Right atrium auricular region (tissue), 2 donors: ENCODE data around the gene KIF5C. TPM values are rescaled to one million over a fixed set of nuclear protein-coding genes. Genes with fewer than 3 reads are reported as not detected.

ENCODE experiments used
- DNase-seq: peaks from one replicate; pipeline ENCODE4 v3.0.0-alpha.2; 2019; ENCODE audit warnings: low spot score
- H3K27ac ChIP-seq, 2 donors: fragments of 200-600 bp; sonication (generic); 1 replicate in 1 of 2; 2 replicates in 1 of 2; pipeline ENCODE4 v1.5.1; 2016 to 2019
- H3K27me3 ChIP-seq, 2 donors: fragments of 200-600 bp; sonication (generic); one replicate each; pipeline versions ENCODE4 v1.5.1 to v1.6.0; 2017 to 2019
- H3K36me3 ChIP-seq: fragments of 200-600 bp; sonication (generic); one replicate; pipeline ENCODE4 v1.5.1; 2016
- H3K4me1 ChIP-seq, 2 donors: fragments of 200-600 bp; sonication (generic); one replicate each; pipeline versions ENCODE4 v1.5.1 to v1.6.0; 2017 to 2019
- H3K4me3 ChIP-seq, 2 donors: fragments of 200-600 bp; sonication (generic); 1 replicate in 1 of 2; 2 replicates in 1 of 2; pipeline ENCODE4 v1.5.1; 2017 to 2019; ENCODE audit warnings: mild to moderate bottlenecking in 1 of 2, moderate library complexity in 1 of 2
- H3K9me3 ChIP-seq, 2 donors: fragments of 200-600 bp; sonication (generic); one replicate each; pipeline ENCODE4 v1.5.1; 2019
- total RNA-seq, 2 donors: library from RNA; depleted of rRNA; stranded (reverse); fragments of >200 nt; gene quantifications; one replicate each; pipeline ENCODE4 v1.1.0, GENCODE V29; 2016
- TF ChIP-seq, protein P1 (sequence below), 2 donors: fragments of 200-600 bp; sonication (generic); IDR thresholded peaks; one replicate each; pipeline ENCODE4 v1.5.1; 2019; ENCODE audit warnings: antibody characterized with exemption in 2 of 2

KIF5C gene
- total RNA-seq, 2 donors from 2014 or later = 1.6 to 2.2 TPM

DNA sequence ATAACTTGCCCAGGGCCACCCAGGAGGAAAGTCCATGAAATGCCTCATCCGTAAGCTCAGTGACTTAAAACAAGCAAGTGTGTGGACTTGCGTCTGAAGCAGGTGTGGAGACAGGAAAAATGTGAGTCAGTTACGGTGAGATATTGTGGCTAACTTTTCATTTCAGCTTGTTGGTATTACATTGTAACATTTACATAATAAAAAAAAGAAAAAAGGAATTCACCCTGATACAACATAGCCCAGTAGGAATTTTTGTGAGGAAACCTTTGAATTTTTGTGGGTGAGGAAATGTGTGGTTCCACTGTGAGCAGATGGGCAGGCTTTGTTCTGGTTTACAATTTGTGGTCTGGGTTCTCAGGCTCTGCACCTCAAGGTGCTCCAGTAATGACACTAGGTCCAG lies 129.8 kb downstream of the KIF5C start:
- no peak overlapping the region for H3K27ac ChIP-seq
- H3K27me3 ChIP-seq = no peaks in the 10 kb centered on the region
- TF ChIP-seq, protein P1, sequence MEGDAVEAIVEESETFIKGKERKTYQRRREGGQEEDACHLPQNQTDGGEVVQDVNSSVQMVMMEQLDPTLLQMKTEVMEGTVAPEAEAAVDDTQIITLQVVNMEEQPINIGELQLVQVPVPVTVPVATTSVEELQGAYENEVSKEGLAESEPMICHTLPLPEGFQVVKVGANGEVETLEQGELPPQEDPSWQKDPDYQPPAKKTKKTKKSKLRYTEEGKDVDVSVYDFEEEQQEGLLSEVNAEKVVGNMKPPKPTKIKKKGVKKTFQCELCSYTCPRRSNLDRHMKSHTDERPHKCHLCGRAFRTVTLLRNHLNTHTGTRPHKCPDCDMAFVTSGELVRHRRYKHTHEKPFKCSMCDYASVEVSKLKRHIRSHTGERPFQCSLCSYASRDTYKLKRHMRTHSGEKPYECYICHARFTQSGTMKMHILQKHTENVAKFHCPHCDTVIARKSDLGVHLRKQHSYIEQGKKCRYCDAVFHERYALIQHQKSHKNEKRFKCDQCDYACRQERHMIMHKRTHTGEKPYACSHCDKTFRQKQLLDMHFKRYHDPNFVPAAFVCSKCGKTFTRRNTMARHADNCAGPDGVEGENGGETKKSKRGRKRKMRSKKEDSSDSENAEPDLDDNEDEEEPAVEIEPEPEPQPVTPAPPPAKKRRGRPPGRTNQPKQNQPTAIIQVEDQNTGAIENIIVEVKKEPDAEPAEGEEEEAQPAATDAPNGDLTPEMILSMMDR (IDR thresholded peaks at IDR 0.05) = no peak
- H3K36me3 ChIP-seq = no peaks in the 10 kb centered on the region
- DNase-seq = no peak
- no peaks in the 10 kb centered on the region for H3K4me1 ChIP-seq
- H3K4me3 ChIP-seq = no peak overlapping the region
- no peaks in the 10 kb centered on the region for H3K9me3 ChIP-seq

DNA sequence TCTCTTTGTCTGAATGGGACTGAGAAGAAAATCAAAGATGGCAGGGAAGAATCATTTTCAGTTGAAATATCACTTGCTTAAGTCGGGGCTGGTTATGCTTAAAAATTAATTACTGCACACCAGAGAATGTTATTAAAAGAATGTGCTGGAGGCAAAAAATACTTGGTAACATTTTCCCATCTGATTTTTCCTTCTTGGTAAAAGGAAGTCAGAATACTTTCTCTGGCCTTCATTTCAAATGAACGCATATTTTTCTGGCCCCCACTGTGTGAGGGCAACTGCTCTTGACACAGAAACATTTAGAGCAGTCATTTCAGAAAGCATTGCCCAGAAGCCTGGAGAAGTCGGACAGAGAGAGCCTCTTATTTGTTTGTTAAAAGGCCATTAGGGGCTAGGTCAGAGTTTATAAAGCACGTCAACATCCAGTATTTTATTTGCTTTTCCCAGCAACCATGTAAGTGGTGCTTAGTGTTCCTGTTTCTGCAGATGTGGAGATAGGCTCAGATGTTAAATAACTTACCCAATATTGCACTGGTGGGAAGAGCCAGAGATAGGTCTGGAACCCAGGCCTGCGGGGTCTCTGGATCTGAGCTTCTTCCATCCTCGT lies 130.5 kb downstream of the KIF5C start:
- TF ChIP-seq, protein P1 (IDR thresholded peaks at IDR 0.05) = no peak
- Histone ChIP-seq H3K4me3 (no peak overlapping the region), H3K36me3 (no peaks in the 10 kb centered on the region), H3K9me3 (no peaks in the 10 kb centered on the region), H3K4me1 (no peaks in the 10 kb centered on the region), H3K27me3 (no peaks in the 10 kb centered on the region), H3K27ac (no peak overlapping the region)
- DNase-seq = no peak

DNA sequence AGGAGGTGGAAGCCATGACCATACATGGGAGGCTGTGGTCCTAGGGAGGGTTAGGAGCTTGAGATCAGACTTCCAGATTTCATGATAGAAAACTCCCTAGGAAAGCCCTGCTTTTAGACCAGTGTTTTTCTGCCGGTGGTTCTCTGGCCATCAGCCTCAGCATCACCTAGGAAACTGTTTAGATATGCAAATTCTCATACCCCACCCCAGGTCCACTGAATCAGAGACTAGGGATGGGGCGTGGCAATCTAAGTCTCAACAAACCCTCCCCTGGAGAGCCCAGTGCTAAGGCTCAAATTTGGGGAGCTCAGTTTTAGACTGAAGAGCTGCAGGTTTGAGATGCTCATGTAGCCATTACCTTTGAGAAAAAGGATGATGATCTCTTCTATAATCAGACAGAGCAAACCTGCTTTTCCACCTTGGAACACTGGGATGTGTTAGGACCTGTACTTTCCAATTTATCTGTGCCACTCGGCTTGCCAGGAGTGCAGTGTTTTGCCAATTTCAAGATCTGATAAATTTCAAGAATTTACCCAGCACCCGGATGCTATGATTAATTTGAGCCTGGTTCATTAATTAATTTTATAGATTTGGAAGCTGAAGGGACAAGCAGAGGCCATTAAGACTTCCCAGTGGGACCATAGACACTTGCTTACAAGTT lies 132.0 kb downstream of the KIF5C start:
- TF ChIP-seq, protein P1 (IDR thresholded peaks at IDR 0.05) = no peak
- no peak overlapping the region for H3K4me3 ChIP-seq
- H3K27me3 ChIP-seq = no peaks in the 10 kb centered on the region
- no peaks in the 10 kb centered on the region for H3K9me3 ChIP-seq
- H3K36me3 ChIP-seq = no peaks in the 10 kb centered on the region
- H3K27ac ChIP-seq = no peak overlapping the region
- DNase-seq = no peak
- H3K4me1 ChIP-seq = no peaks in the 10 kb centered on the region

DNA sequence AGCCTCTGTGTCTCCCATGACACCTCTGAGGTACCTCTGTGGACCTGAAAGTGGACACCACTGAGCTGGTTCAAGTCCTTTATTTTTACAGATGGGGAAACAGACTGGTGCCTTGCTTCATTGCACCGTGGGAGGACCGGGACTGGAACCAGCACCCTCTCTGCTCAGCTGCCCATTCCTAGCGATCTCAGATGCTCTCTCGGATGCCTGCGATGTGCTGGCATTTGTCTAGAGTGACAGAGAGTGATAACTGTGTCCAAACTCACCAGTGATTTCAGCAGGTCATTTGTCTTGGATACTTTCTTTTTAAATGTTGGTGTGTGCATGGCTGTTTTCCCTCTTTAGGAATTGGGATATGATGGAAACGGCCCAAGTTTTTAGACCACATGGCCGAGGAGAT lies 133.4 kb downstream of the KIF5C start:
- Histone ChIP-seq H3K27me3 (no peaks in the 10 kb centered on the region), H3K4me1 (no peaks in the 10 kb centered on the region), H3K4me3 (no peak overlapping the region), H3K27ac (no peak overlapping the region), H3K36me3 (no peaks in the 10 kb centered on the region), H3K9me3 (no peaks in the 10 kb centered on the region)
- no peak for DNase-seq
- TF ChIP-seq, protein P1 (IDR thresholded peaks at IDR 0.05) = no peak

DNA sequence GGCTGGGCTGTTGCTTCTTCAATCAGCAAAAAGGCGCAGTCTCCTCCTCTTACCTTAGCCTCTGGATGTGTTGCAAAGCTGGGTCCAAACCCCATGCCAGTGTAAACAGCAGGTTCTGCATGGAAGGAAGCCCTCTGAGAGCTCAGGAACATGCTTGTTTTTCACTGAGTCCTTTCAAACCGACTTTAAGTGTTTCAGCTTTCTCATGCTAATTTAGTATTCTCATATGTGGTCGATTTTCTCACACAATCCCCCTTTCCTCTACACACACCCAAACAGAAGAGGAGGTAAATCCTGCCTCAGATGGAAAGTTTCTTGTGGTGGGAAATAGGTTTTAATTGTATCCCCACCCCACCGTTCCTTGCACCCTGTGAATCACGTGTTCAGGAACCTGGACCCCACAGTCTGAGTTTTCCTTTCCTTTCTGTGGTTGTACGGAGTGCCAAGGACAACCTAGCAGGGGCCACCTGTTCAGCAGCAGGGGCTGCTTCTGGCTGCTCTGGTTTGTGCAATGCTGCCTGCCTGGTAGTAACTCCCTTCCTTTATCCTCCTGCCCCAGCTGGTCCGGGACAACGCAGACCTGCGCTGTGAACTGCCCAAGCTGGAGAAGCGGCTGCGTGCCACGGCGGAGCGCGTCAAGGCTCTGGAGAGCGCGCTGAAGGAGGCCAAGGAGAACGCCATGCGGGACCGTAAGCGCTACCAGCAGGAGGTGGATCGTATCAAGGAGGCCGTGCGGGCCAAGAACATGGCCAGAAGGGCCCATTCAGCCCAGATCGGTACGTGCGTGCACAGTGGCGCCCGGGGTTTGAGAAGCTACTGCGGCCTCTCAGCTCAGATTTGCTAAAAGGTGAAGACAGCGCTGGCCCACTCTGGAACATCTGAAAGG lies 134.8 kb downstream of the KIF5C start:
- DNase-seq = no peak

More for the DNA sequence above, 134.8 kb downstream of the KIF5C start:
- TF ChIP-seq, protein P1 (IDR thresholded peaks at IDR 0.05) = no peak
- no peak overlapping the region for H3K27ac ChIP-seq
- H3K4me3 ChIP-seq = no peak overlapping the region
- no peaks in the 10 kb centered on the region for H3K4me1 ChIP-seq
- H3K27me3 ChIP-seq = no peaks in the 10 kb centered on the region
- H3K9me3 ChIP-seq = no peaks in the 10 kb centered on the region
- H3K36me3 ChIP-seq = no peaks in the 10 kb centered on the region
